Astrocyte (in vitro differentiated cells and primary cell): Measurements from ENCODE around the gene DCAF6. TPM values are rescaled to one million over a fixed set of nuclear protein-coding genes. Genes with fewer than 3 reads are reported as not detected.

Experiments used
- DNase-seq: peaks from one replicate; pipeline ENCODE4 v3.0.0-alpha.2; 2010; ENCODE audit warnings: low read depth
- FAIRE-seq: peaks from 2 replicates; lab custom pipeline; 2011; peaks lifted over from hg19 to GRCh38; lab: Jason Lieb, UNC
- H2AFZ ChIP-seq: 2 replicates; pipeline ENCODE4 v1.6.0; 2012; ENCODE audit warnings: low read depth, low read length, inconsistent platforms
- H3K27ac ChIP-seq: 2 replicates; pipeline ENCODE4 v1.5.1; 2011; ENCODE audit warnings: low read depth, low read length, inconsistent platforms
- H3K27me3 ChIP-seq: 2 replicates; pipeline ENCODE4 v1.6.0; 2011; ENCODE audit warnings: low read length, inconsistent platforms; ENCODE audit not compliant: insufficient read depth
- H3K36me3 ChIP-seq: 2 replicates; pipeline ENCODE4 v1.5.1; 2011; ENCODE audit warnings: low read length, inconsistent platforms; ENCODE audit not compliant: insufficient read depth
- H3K4me1 ChIP-seq: 2 replicates; pipeline ENCODE4 v1.5.1; 2011; ENCODE audit warnings: low read length, inconsistent platforms; ENCODE audit not compliant: insufficient read depth
- H3K4me2 ChIP-seq: 2 replicates; pipeline ENCODE4 v1.6.0; 2012; ENCODE audit warnings: low read length, inconsistent platforms
- H3K4me3 ChIP-seq: 2 replicates; pipeline ENCODE4 v1.5.1; 2011; ENCODE audit warnings: low read depth, mild to moderate bottlenecking, low read length, inconsistent platforms; ENCODE audit not compliant: insufficient read depth
- H3K79me2 ChIP-seq: 2 replicates; pipeline ENCODE4 v1.6.0; 2012; ENCODE audit warnings: mild to moderate bottlenecking, low read length, inconsistent platforms; ENCODE audit not compliant: insufficient read depth
- H3K9ac ChIP-seq: 2 replicates; pipeline ENCODE4 v1.6.0; 2012; ENCODE audit warnings: mild to moderate bottlenecking, low read length, inconsistent platforms
- H3K9me3 ChIP-seq: 2 replicates; pipeline ENCODE4 v1.5.1; 2012; ENCODE audit warnings: low read depth, mild to moderate bottlenecking, low read length, inconsistent platforms; ENCODE audit not compliant: insufficient read depth
- H4K20me1 ChIP-seq: 2 replicates; pipeline ENCODE4 v1.6.0; 2012; ENCODE audit warnings: low read length, inconsistent platforms; ENCODE audit not compliant: insufficient read depth
- H3K27ac Mint-ChIP-seq: one replicate; pipeline ENCODE4 v1.8.0; 2021; ENCODE audit warnings: mild to moderate bottlenecking, mixed read lengths; ENCODE audit not compliant: unreplicated experiment
- H3K27me3 Mint-ChIP-seq: one replicate; pipeline ENCODE4 v1.8.0; 2021; ENCODE audit warnings: low read depth, mixed read lengths; ENCODE audit not compliant: unreplicated experiment
- H3K36me3 Mint-ChIP-seq: one replicate; pipeline ENCODE4 v1.8.0; 2021; ENCODE audit warnings: low read depth, mixed read lengths; ENCODE audit not compliant: unreplicated experiment
- H3K4me1 Mint-ChIP-seq: one replicate; pipeline ENCODE4 v1.8.0; 2021; ENCODE audit warnings: low read depth, mixed read lengths; ENCODE audit not compliant: unreplicated experiment
- H3K4me3 Mint-ChIP-seq: one replicate; pipeline ENCODE4 v1.8.0; 2021; ENCODE audit warnings: mild to moderate bottlenecking, moderate library complexity, mixed read lengths; ENCODE audit not compliant: unreplicated experiment
- H3K9me3 Mint-ChIP-seq: one replicate; pipeline ENCODE4 v1.8.0; 2021; ENCODE audit warnings: mild to moderate bottlenecking, mixed read lengths; ENCODE audit not compliant: unreplicated experiment
- EZH2 ChIP-seq: IDR thresholded peaks from 2 replicates; pipeline ENCODE4 v1.6.1; 2012; ENCODE audit warnings: mild to moderate bottlenecking, low read length, inconsistent platforms; ENCODE audit not compliant: insufficient read depth
- total RNA-seq: library from RNA; stranded (reverse); gene quantifications from 2 replicates; pipeline ENCODE4 v1.2.1, GENCODE V29; 2021
- TF ChIP-seq, protein P1 (sequence below): IDR thresholded peaks from 2 replicates; pipeline ENCODE4 v1.5.1; 2011; ENCODE audit warnings: low read depth, mild to moderate bottlenecking, inconsistent platforms, low read length, moderate library complexity; ENCODE audit not compliant: insufficient read depth

The DCAF6 gene
- total RNA-seq, 1 donor from 2014 or later = 57.4 TPM

DNA sequence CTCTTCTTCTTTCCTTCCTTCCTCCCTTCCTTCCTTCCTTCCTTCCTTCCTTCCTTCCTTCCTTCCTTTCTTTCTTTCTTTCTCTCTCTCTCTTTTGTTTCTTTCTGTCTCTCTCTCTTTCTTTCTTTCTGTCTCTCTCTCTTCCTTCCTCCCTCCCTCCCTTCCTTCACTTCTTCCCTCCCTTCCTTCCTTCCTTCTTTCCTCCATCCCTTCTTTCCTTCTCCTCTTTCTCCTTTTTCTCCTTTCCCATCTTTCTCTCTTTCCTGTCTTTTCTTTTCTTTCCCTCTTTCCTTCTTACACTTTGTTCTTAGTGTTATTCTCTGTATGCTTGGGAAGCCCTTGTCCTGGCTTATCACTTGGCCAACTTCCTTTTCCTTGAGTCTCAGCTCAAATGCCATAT is 72.8 kb downstream of the DCAF6 start:
- no peaks in the 10 kb centered on the region for H3K79me2 ChIP-seq
- TF ChIP-seq EZH2 = no peak
- TF ChIP-seq, protein P1, sequence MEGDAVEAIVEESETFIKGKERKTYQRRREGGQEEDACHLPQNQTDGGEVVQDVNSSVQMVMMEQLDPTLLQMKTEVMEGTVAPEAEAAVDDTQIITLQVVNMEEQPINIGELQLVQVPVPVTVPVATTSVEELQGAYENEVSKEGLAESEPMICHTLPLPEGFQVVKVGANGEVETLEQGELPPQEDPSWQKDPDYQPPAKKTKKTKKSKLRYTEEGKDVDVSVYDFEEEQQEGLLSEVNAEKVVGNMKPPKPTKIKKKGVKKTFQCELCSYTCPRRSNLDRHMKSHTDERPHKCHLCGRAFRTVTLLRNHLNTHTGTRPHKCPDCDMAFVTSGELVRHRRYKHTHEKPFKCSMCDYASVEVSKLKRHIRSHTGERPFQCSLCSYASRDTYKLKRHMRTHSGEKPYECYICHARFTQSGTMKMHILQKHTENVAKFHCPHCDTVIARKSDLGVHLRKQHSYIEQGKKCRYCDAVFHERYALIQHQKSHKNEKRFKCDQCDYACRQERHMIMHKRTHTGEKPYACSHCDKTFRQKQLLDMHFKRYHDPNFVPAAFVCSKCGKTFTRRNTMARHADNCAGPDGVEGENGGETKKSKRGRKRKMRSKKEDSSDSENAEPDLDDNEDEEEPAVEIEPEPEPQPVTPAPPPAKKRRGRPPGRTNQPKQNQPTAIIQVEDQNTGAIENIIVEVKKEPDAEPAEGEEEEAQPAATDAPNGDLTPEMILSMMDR = no peak
- H3K4me3 ChIP-seq = no peak overlapping the region
- no peaks in the 10 kb centered on the region for H3K27me3 ChIP-seq
- H3K4me1 Mint-ChIP-seq = no peaks in the 10 kb centered on the region
- peaks cover 17% of the 10 kb centered on the region for H3K36me3 Mint-ChIP-seq
- H3K9me3 ChIP-seq = no peaks in the 10 kb centered on the region
- peaks cover 8% of the 10 kb centered on the region for H4K20me1 ChIP-seq
- H3K4me2 ChIP-seq = no peak overlapping the region
- no peaks in the 10 kb centered on the region for H3K27me3 Mint-ChIP-seq
- no peak overlapping the region for H3K27ac Mint-ChIP-seq
- DNase-seq (no peak), FAIRE-seq (no peak)
- H2AFZ ChIP-seq = no peak overlapping the region
- H3K9ac ChIP-seq = no peak overlapping the region
- H3K36me3 ChIP-seq = no peaks in the 10 kb centered on the region
- no peaks in the 10 kb centered on the region for H3K4me1 ChIP-seq
- no peak overlapping the region for H3K27ac ChIP-seq
- no peak overlapping the region for H3K4me3 Mint-ChIP-seq
- H3K9me3 Mint-ChIP-seq = no peaks in the 10 kb centered on the region

DNA sequence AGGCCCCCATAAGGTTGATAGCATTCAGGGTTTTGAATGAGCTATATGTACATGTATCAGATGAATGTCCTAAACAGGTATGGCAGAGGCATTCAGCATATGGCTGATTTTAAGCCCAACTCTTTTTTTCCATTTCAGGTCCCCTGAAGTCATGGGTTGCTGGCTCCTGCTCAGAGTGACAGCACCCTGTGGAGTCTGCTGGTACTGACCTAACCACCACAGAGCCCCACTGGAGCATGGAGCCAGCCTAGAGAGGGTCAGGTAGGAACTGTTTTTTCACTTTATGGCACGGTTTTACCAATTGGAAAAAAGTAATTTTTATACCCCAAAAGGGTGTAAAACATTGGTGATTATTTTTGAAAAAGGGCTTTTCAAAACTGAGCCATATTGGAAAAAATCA is 82.9 kb downstream of the DCAF6 start:
- H3K4me2 ChIP-seq = no peak overlapping the region
- H3K79me2 ChIP-seq = no peaks in the 10 kb centered on the region
- Mint-ChIP-seq H3K4me1 (peaks cover 5% of the 10 kb centered on the region), H3K9me3 (no peaks in the 10 kb centered on the region), H3K27ac (no peak overlapping the region), H3K4me3 (no peak overlapping the region), H3K36me3 (peaks cover 7% of the 10 kb centered on the region), H3K27me3 (no peaks in the 10 kb centered on the region)
- H3K9me3 ChIP-seq = no peaks in the 10 kb centered on the region
- no peak for DNase-seq
- H3K9ac ChIP-seq = no peak overlapping the region
- H3K27ac ChIP-seq = no peak overlapping the region
- no peaks in the 10 kb centered on the region for H3K27me3 ChIP-seq
- no peaks in the 10 kb centered on the region for H3K4me1 ChIP-seq
- H4K20me1 ChIP-seq = peaks cover 4% of the 10 kb centered on the region
- no peak for FAIRE-seq
- no peak for TF ChIP-seq EZH2
- TF ChIP-seq, protein P1 = no peak
- peaks cover 17% of the 10 kb centered on the region for H3K36me3 ChIP-seq
- H3K4me3 ChIP-seq = no peak overlapping the region
- H2AFZ ChIP-seq = no peak overlapping the region

DNA sequence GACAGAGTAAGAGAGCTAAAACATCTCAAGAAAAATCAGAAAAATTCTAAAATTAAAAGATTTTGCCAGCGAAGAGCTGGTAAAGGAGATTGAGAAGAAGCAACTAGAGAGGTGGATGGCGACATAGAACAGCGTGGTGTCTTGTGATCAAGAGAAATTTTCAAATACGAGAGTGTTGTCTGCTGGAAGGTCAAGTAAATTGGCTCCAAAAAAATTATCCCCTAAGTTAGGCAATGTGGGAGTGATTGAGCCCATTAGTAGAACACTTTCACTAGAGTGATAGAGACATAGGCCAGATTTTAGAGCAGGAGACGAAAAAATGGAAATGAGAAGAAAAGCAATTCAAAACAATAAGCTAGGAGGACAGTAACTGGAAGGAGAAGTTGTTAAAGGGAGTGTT is 94.7 kb downstream of the DCAF6 start:
- H3K79me2 ChIP-seq = no peaks in the 10 kb centered on the region
- TF ChIP-seq, protein P1 = no peak
- TF ChIP-seq EZH2 = no peak
- H3K27ac ChIP-seq = no peak overlapping the region

More for the DNA sequence above, 94.7 kb downstream of the DCAF6 start:
- H4K20me1 ChIP-seq = no peaks in the 10 kb centered on the region
- no peak overlapping the region for H3K4me2 ChIP-seq
- H3K9me3 ChIP-seq = no peaks in the 10 kb centered on the region
- no peak for DNase-seq
- H3K36me3 ChIP-seq = peaks cover 4% of the 10 kb centered on the region
- Mint-ChIP-seq H3K36me3 (peaks cover 2% of the 10 kb centered on the region), H3K4me3 (no peak overlapping the region), H3K27me3 (no peaks in the 10 kb centered on the region), H3K9me3 (no peaks in the 10 kb centered on the region), H3K4me1 (no peaks in the 10 kb centered on the region), H3K27ac (no peak overlapping the region)
- no peak for FAIRE-seq
- H2AFZ ChIP-seq = no peak overlapping the region
- H3K27me3 ChIP-seq = no peaks in the 10 kb centered on the region
- H3K4me3 ChIP-seq = no peak overlapping the region
- H3K9ac ChIP-seq = no peak overlapping the region
- H3K4me1 ChIP-seq = no peaks in the 10 kb centered on the region
